ENCODE results near the gene LSM2. TPM values are rescaled to one million over a fixed set of nuclear protein-coding genes. Genes with fewer than 3 reads are reported as not detected.

The LSM2 gene
- polyA plus RNA-seq, 2 donors, result 25.6 to 42.9 TPM

DNA sequence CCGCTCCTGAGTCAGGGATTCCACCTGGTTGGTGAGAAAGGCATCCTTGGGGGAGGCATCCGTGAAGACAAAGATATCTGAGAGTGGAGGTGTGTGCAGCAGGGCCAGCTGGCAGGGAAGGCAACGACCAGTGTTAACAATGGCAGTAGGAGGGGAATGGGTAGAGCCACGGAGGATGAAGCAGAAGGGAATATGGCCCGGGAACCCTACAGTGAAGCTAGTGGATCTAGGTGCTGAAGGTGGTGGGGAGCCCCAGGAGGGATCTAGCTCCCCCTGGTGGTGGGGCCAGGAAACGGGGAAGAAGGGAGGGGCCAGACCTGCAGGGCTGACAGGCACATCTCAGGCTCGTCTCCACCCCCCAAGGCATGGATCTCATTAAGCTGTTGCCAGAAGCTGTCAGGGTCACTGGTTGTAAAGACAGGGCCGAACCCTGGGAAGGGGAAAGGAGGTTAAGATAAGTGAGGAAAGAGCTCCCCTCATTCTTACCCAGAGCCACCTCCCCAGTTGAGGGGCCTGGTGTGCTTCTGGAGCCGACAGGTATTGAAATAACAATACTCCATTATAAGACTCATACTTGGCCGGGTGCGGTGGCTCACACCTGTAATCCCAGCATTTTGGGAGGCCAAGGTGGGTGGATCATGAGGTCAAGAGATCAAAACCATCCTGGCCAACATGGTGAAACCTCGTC, 36.9 kb downstream of the LSM2 start:
- Histone ChIP-seq H3K27ac (ENCODE audit: low read depth in 2 of 2, low read length in 1 of 2) (no peak overlapping the region), H3K4me3 (ENCODE audit: low read depth in 1 of 2, low read length in 2 of 2) (no peak overlapping the region), H3K4me1 (ENCODE audit: control insufficient read depth in 2 of 2, insufficient read depth in 2 of 2, low read length in 1 of 2) (peaks cover 0 to 3% of the 10 kb centered on the region in 2 donors), H3K27me3 (ENCODE audit: control insufficient read depth in 1 of 2, insufficient read depth in 2 of 2, low read length in 2 of 2) (no peaks in the 10 kb centered on the region), H3K36me3 (ENCODE audit: control insufficient read depth in 2 of 2, insufficient read depth in 2 of 2, low read length in 1 of 2) (no peaks in the 10 kb centered on the region), H3K9me3 (ENCODE audit: control insufficient read depth in 2 of 2, insufficient read depth in 1 of 2, low read depth in 1 of 2, low read length in 1 of 2) (no peaks in the 10 kb centered on the region)
- WGBS, 2 donors, result 55% methylated on average over 12 of the region's 12 CpGs

DNA sequence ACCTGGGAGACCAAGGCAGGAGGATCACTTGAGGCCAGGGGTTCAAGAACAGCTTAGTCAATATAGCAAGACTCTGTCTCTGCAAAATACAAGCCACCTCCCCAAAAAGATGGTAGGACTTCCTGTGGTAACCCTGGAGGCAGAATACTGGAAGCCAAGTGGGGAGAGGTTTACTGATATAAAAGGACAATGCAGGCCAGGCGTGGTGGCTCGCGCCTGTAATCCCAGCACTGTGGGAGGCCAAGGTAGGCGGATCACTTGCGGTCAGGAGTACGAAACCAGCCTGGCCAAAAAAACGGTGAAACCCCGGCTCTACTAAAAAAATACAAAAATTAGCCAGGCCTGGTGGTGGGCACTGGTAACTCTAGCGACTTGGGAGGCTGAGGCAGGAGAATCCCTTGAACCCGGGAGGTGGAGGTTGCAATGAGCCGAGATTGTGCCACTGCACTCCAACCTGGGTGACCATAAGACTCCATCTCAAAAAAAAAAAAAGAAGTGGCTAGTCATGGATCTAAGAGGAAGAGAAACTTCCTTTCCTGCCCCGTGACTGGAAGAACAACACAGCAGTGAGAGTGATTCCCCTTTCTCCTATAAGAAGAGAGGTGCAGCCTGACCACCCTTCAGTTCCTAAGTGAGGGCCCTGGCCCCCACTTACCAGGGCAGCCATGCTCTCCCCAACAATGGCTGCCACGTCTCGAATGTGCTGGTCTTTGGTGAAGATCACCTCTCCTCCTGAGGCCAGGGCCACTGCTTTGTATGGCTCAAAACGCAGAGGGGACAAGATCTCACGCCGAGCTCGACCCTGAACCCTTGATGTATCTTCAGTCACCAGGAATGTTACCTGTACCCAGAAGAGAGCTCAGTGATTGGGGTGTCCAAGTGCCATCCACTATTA, 38.2 kb downstream of the LSM2 start:
- H3K4me1 ChIP-seq (ENCODE audit: control insufficient read depth in 2 of 2, insufficient read depth in 2 of 2, low read length in 1 of 2), result peaks cover 0 to 3% of the 10 kb centered on the region in 2 donors
- no peaks in the 10 kb centered on the region for H3K9me3 ChIP-seq (ENCODE audit: control insufficient read depth in 2 of 2, insufficient read depth in 1 of 2, low read depth in 1 of 2, low read length in 1 of 2)
- no peaks in the 10 kb centered on the region for H3K36me3 ChIP-seq (ENCODE audit: control insufficient read depth in 2 of 2, insufficient read depth in 2 of 2, low read length in 1 of 2)
- no peak overlapping the region for H3K27ac ChIP-seq (ENCODE audit: low read depth in 2 of 2, low read length in 1 of 2)
- H3K27me3 ChIP-seq (ENCODE audit: control insufficient read depth in 1 of 2, insufficient read depth in 2 of 2, low read length in 2 of 2), result no peaks in the 10 kb centered on the region
- 91% methylated on average over 18 of the region's 18 CpGs for WGBS, 2 donors
- H3K4me3 ChIP-seq (ENCODE audit: low read depth in 1 of 2, low read length in 2 of 2), result no peak overlapping the region

DNA sequence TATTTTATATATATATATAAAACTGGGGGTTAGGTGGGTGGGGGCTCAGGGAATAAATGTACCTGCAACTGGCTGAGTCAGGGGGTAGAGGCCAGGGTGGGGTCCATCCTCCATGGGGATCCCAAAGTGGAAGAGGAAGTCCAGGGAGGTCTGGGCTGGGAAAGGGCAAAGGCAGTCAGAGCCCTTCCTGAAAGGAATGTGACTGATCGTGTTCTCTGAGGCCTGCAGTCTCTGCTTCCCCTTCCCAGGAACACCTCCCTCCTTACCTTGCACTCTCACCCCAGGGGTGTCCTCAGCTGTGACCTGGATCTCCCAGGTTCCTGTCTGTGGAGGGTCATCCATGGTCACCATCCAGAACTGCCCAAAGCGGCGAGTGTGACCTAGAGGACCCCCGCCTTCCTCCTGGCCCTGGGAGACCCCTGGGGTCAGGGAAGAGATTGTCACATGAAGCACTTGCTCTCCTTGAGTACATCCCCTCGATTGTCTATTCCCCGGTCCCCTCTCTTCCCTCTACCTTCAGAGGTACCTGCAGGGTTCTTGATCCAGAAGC, 39.6 kb downstream of the LSM2 start:
- WGBS, 2 donors, result 82 to 87% methylated on average over 6 of the region's 6 CpGs
- Histone ChIP-seq H3K36me3 (ENCODE audit: control insufficient read depth in 2 of 2, insufficient read depth in 2 of 2, low read length in 1 of 2) (no peaks in the 10 kb centered on the region), H3K4me1 (ENCODE audit: control insufficient read depth in 2 of 2, insufficient read depth in 2 of 2, low read length in 1 of 2) (peaks cover 0 to 3% of the 10 kb centered on the region in 2 donors), H3K27ac (ENCODE audit: low read depth in 2 of 2, low read length in 1 of 2) (no peak overlapping the region), H3K27me3 (ENCODE audit: control insufficient read depth in 1 of 2, insufficient read depth in 2 of 2, low read length in 2 of 2) (no peaks in the 10 kb centered on the region), H3K4me3 (ENCODE audit: low read depth in 1 of 2, low read length in 2 of 2) (no peak overlapping the region), H3K9me3 (ENCODE audit: control insufficient read depth in 2 of 2, insufficient read depth in 1 of 2, low read depth in 1 of 2, low read length in 1 of 2) (no peaks in the 10 kb centered on the region)

DNA sequence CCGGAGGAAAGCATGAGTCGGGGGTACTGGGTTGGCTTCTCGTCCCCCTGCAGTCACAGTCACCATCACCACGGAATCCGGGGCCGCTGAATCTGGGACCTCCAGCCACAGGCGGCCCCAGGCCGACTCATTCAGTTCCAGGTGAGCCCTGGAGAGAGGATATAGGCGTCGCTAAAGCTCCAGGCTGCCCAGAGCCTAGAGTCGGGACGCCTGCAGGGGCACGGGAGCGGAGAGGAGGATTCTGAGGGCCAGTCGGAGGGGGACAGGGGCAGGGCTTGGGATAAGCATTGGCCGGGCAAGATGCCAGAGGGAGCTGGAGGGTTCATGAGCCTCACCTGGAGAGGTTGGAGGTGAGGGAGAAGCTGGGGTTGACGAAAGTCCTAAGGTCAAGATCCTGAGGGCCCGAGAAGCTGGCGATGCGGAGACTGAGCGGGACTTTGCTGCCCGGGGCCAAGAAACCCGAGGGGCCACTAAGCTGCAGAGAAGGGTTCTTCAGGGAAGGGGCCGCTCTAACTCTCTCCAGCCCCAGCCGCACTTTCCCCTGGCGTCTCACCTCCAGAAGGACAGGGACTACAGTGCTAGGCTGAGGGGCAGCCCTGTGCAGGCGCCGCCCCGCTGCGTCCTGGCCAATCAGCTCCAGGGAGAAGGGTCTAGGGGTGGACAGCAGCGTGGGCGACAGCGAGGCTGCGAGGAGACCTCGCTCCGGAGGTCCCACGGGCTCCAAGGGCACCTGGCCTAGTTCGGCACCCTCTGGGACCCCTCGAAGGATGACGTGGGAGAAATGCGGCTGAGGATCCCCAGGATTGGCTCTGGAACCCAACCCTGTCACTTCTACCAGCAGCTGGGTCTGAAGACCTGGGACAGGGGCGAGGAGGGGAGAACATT, 40.6 kb downstream of the LSM2 start:
- no peaks in the 10 kb centered on the region for H3K36me3 ChIP-seq (ENCODE audit: control insufficient read depth in 2 of 2, insufficient read depth in 2 of 2, low read length in 1 of 2)
- no peak overlapping the region for H3K4me3 ChIP-seq (ENCODE audit: low read depth in 1 of 2, low read length in 2 of 2)
- H3K4me1 ChIP-seq (ENCODE audit: control insufficient read depth in 2 of 2, insufficient read depth in 2 of 2, low read length in 1 of 2), result peaks cover 0 to 3% of the 10 kb centered on the region in 2 donors
- WGBS, 2 donors, result 49 to 62% methylated on average over 42 of the region's 42 CpGs
- H3K27me3 ChIP-seq (ENCODE audit: control insufficient read depth in 1 of 2, insufficient read depth in 2 of 2, low read length in 2 of 2), result no peaks in the 10 kb centered on the region
- H3K27ac ChIP-seq (ENCODE audit: low read depth in 2 of 2, low read length in 1 of 2), result no peak overlapping the region
- no peaks in the 10 kb centered on the region for H3K9me3 ChIP-seq (ENCODE audit: control insufficient read depth in 2 of 2, insufficient read depth in 1 of 2, low read depth in 1 of 2, low read length in 1 of 2)

DNA sequence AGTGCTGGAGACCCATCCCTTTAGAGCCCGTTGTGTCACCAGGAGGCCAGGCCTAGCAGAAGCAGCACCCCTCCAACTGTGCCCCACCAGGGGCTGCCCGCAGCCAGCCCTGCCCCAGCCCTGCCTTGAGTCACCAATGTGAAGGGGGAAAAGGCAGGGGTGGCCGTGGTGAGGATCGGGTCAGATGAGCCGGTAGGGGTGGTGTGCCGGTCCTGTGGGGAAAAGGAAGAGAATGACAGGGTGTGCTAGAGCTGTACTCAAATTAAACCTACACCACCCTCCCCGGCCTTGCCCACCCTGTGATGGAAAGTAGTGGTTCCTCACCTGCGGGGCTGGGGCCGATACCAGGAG, 41.2 kb downstream of the LSM2 start:
- Histone ChIP-seq H3K4me1 (ENCODE audit: control insufficient read depth in 2 of 2, insufficient read depth in 2 of 2, low read length in 1 of 2) (peaks cover 0 to 3% of the 10 kb centered on the region in 2 donors), H3K36me3 (ENCODE audit: control insufficient read depth in 2 of 2, insufficient read depth in 2 of 2, low read length in 1 of 2) (no peaks in the 10 kb centered on the region), H3K27ac (ENCODE audit: low read depth in 2 of 2, low read length in 1 of 2) (no peak overlapping the region), H3K9me3 (ENCODE audit: control insufficient read depth in 2 of 2, insufficient read depth in 1 of 2, low read depth in 1 of 2, low read length in 1 of 2) (no peaks in the 10 kb centered on the region), H3K27me3 (ENCODE audit: control insufficient read depth in 1 of 2, insufficient read depth in 2 of 2, low read length in 2 of 2) (no peaks in the 10 kb centered on the region), H3K4me3 (ENCODE audit: low read depth in 1 of 2, low read length in 2 of 2) (no peak overlapping the region)
- whole genome bisulfite sequencing, 2 donors, result 80 to 89% methylated on average over 9 of the region's 9 CpGs

DNA sequence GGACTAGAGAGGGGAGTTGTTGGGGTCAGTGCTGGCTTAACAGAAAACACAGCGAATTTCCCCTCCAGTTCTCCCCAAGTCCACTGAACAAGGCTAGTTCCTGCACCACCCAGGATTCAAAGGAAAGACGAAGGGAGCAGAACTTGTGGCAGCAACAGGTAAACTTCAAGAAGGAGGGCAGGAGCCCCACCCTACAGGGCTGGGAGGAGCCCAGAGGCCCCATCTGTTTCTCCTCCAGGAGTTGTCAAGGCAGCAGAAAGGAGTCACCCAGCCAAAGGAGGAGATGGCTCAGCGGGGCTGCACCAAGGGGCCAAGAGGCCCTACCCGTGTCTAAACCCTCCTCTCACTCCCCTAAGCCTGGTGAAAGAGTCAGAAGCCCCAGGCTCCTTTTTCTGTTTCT, 42.6 kb downstream of the LSM2 start:
- 66 to 73% methylated on average over 4 of the region's 4 CpGs for WGBS, 2 donors
- Histone ChIP-seq H3K4me3 (ENCODE audit: low read depth in 1 of 2, low read length in 2 of 2) (no peak overlapping the region), H3K36me3 (ENCODE audit: control insufficient read depth in 2 of 2, insufficient read depth in 2 of 2, low read length in 1 of 2) (no peaks in the 10 kb centered on the region), H3K9me3 (ENCODE audit: control insufficient read depth in 2 of 2, insufficient read depth in 1 of 2, low read depth in 1 of 2, low read length in 1 of 2) (no peaks in the 10 kb centered on the region), H3K27ac (ENCODE audit: low read depth in 2 of 2, low read length in 1 of 2) (no peak overlapping the region), H3K4me1 (ENCODE audit: control insufficient read depth in 2 of 2, insufficient read depth in 2 of 2, low read length in 1 of 2) (peaks cover 0 to 3% of the 10 kb centered on the region in 2 donors), H3K27me3 (ENCODE audit: control insufficient read depth in 1 of 2, insufficient read depth in 2 of 2, low read length in 2 of 2) (no peaks in the 10 kb centered on the region)

DNA sequence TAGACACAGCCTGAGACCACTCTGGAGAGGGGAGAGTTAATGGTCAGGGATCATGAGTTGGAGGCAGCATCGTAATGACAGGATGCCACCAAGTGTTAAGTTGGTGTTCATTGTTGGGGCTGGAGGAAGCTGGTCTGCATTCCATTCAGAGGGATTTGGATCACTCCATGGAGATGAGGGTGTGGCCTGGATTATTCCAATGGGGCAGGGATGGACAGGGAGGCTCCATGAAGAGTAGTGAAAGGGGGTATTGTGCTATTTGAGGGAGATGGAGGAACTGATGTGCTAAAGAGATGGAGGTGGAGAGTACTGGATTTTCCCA, 43.2 kb downstream of the LSM2 start:
- no peak overlapping the region for H3K4me3 ChIP-seq (ENCODE audit: low read depth in 1 of 2, low read length in 2 of 2)
- no peaks in the 10 kb centered on the region for H3K9me3 ChIP-seq (ENCODE audit: control insufficient read depth in 2 of 2, insufficient read depth in 1 of 2, low read depth in 1 of 2, low read length in 1 of 2)
- no peaks in the 10 kb centered on the region for H3K27me3 ChIP-seq (ENCODE audit: control insufficient read depth in 1 of 2, insufficient read depth in 2 of 2, low read length in 2 of 2)
- no peaks in the 10 kb centered on the region for H3K36me3 ChIP-seq (ENCODE audit: control insufficient read depth in 2 of 2, insufficient read depth in 2 of 2, low read length in 1 of 2)
- H3K27ac ChIP-seq (ENCODE audit: low read depth in 2 of 2, low read length in 1 of 2), result no peak overlapping the region
- 20 to 30% methylated on average over 1 of the region's 1 CpG for WGBS, 2 donors
- H3K4me1 ChIP-seq (ENCODE audit: control insufficient read depth in 2 of 2, insufficient read depth in 2 of 2, low read length in 1 of 2), result peaks cover 0 to 3% of the 10 kb centered on the region in 2 donors

DNA sequence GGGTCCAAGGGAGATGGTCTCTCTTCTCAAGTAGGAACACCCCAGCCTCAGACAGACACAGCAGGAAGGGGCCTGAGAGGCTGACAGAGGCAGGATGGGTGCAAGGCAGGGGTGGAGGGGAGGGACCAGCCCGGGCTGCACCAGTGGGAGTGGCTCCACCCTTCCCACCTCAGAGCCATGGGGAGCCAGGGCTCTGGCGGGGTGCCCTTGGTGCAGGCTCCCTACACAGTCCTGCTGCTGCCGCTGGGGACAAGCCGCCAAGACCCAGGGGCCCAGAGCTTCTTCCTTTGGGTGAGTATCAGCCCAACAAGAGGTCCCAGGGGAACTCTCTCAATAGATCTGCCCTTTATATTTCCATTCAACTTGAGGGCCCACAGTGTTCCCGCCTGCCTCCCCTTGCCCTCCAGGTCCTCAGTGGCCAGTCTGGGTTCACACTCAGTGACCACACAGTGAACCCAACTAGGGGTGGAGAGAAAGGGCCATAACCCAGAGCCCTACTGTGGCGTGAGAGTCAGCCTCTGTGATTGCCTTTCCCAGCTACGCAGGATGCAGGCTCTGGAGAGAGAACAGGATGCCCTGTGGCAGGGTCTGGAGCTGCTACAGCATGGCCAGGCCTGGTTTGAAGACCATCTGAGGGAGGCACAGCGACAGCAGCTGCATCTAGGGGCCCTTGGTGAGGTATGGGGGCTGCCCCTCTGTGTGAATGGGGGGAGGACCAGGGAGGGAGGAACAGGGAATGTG, 43.7 kb downstream of the LSM2 start:
- no peak overlapping the region for H3K27ac ChIP-seq (ENCODE audit: low read depth in 2 of 2, low read length in 1 of 2)

DNA sequence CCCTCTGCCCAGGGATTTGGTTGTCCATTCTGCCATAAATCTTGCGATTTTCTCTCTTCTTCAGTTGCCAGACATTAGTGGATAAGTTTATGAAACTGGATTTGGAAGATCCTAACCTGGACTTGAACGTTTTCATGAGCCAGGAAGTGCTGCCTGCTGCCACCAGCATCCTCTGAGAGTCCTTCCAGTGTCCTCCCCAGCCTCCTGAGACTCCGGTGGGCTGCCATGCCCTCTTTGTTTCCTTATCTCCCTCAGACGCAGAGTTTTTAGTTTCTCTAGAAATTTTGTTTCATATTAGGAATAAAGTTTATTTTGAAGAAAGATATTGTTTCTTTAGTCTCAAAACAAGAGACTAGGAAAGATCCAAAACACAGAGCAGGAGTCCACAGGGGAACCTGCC, 44.4 kb downstream of the LSM2 start, which contains the start of gene SAPCD1:
SAPCD1 (plus strand) TSS at position 301 of the 400 bp plus-strand sequence. CDS start 399 bp downstream, outside the sequence.
- H3K27ac ChIP-seq (ENCODE audit: low read depth in 2 of 2, low read length in 1 of 2), result no peak within 1 kb of the TSS
- no peaks in the 10 kb centered on the region for H3K36me3 ChIP-seq (ENCODE audit: control insufficient read depth in 2 of 2, insufficient read depth in 2 of 2, low read length in 1 of 2)
- H3K9me3 ChIP-seq (ENCODE audit: control insufficient read depth in 2 of 2, insufficient read depth in 1 of 2, low read depth in 1 of 2, low read length in 1 of 2), result no peaks in the 10 kb centered on the region
- 72 to 79% methylated on average over 4 of the region's 4 CpGs for WGBS, 2 donors
- peaks cover 0 to 3% of the 10 kb centered on the region in 2 donors for H3K4me1 ChIP-seq (ENCODE audit: control insufficient read depth in 2 of 2, insufficient read depth in 2 of 2, low read length in 1 of 2)
- no peaks in the 10 kb centered on the region for H3K27me3 ChIP-seq (ENCODE audit: control insufficient read depth in 1 of 2, insufficient read depth in 2 of 2, low read length in 2 of 2)
- no peak within 1 kb of the TSS for H3K4me3 ChIP-seq (ENCODE audit: low read depth in 1 of 2, low read length in 2 of 2)

More for the DNA sequence above, 43.7 kb downstream of the LSM2 start:
- H3K9me3 ChIP-seq (ENCODE audit: control insufficient read depth in 2 of 2, insufficient read depth in 1 of 2, low read depth in 1 of 2, low read length in 1 of 2), result no peaks in the 10 kb centered on the region
- 75 to 82% methylated on average over 5 to 8 of the region's 8 CpGs for WGBS, 2 donors
- no peaks in the 10 kb centered on the region for H3K27me3 ChIP-seq (ENCODE audit: control insufficient read depth in 1 of 2, insufficient read depth in 2 of 2, low read length in 2 of 2)
- H3K36me3 ChIP-seq (ENCODE audit: control insufficient read depth in 2 of 2, insufficient read depth in 2 of 2, low read length in 1 of 2), result no peaks in the 10 kb centered on the region
- H3K4me1 ChIP-seq (ENCODE audit: control insufficient read depth in 2 of 2, insufficient read depth in 2 of 2, low read length in 1 of 2), result peaks cover 0 to 3% of the 10 kb centered on the region in 2 donors
- H3K4me3 ChIP-seq (ENCODE audit: low read depth in 1 of 2, low read length in 2 of 2), result no peak overlapping the region
